ENCODE measurements around the gene ADIPOR2.

GRCh38 chr12:1828856-1829255 is 138.0 kb downstream of the ADIPOR2 start:
- TF ChIP-seq EZH2 (IDR thresholded peaks at IDR 0.05; ENCODE audit: low read length, unreplicated experiment) (no peak), CTCF (conservative IDR thresholded peaks at IDR 0.05; ENCODE audit: low read depth, low read length) (no peak)

Data from PC-3 (cell line).